ENCODE measurements around the gene PADI6.

PADI6 gene

GRCh38 chr1:17381161-17381560, 9.2 kb downstream of the PADI6 start:
- Histone ChIP-seq H3K4me3 (ENCODE audit: low read length) (no peak overlapping the region), H3K4me1 (ENCODE audit: control insufficient read depth, insufficient read depth, low read length) (no peaks in the 10 kb centered on the region), H3K9ac (ENCODE audit: low read depth, low read length) (no peak overlapping the region), H3K4me2 (ENCODE audit: low read length) (no peak overlapping the region), H3K27me3 (ENCODE audit: control insufficient read depth, insufficient read depth, low read length) (peaks cover 71% of the 10 kb centered on the region), H3K9me3 (replicated peaks; ENCODE audit: low read length) (no peaks in the 10 kb centered on the region), H3K36me3 (ENCODE audit: insufficient read depth, low read length) (no peaks in the 10 kb centered on the region)

GRCh38 chr1:17392199-17392740, 20.3 kb downstream of the PADI6 start:
- H3K4me3 ChIP-seq (ENCODE audit: low read length) = no peak overlapping the region
- H3K9me3 ChIP-seq (replicated peaks; ENCODE audit: low read length) = no peaks in the 10 kb centered on the region
- H3K4me2 ChIP-seq (ENCODE audit: low read length) = no peak overlapping the region
- no peak overlapping the region for H3K9ac ChIP-seq (ENCODE audit: low read depth, low read length)
- H3K4me1 ChIP-seq (ENCODE audit: control insufficient read depth, insufficient read depth, low read length) = no peaks in the 10 kb centered on the region
- peaks cover 56% of the 10 kb centered on the region for H3K27me3 ChIP-seq (ENCODE audit: control insufficient read depth, insufficient read depth, low read length)
- no peaks in the 10 kb centered on the region for H3K36me3 ChIP-seq (ENCODE audit: insufficient read depth, low read length)

GRCh38 chr1:17393230-17393629, 21.2 kb downstream of the PADI6 start:
- Histone ChIP-seq H3K9me3 (replicated peaks; ENCODE audit: low read length) (no peaks in the 10 kb centered on the region), H3K9ac (ENCODE audit: low read depth, low read length) (no peak overlapping the region), H3K4me2 (ENCODE audit: low read length) (no peak overlapping the region), H3K36me3 (ENCODE audit: insufficient read depth, low read length) (no peaks in the 10 kb centered on the region), H3K27me3 (ENCODE audit: control insufficient read depth, insufficient read depth, low read length) (peaks cover 49% of the 10 kb centered on the region), H3K4me1 (ENCODE audit: control insufficient read depth, insufficient read depth, low read length) (no peaks in the 10 kb centered on the region), H3K4me3 (ENCODE audit: low read length) (no peak overlapping the region)

- H3K9ac ChIP-seq (ENCODE audit: low read depth, low read length) = no peak overlapping the region
- H3K4me3 ChIP-seq (ENCODE audit: low read length) = no peak overlapping the region
- H3K27me3 ChIP-seq (ENCODE audit: control insufficient read depth, insufficient read depth, low read length) = peaks cover 21% of the 10 kb centered on the region
- H3K9me3 ChIP-seq (replicated peaks; ENCODE audit: low read length) = no peaks in the 10 kb centered on the region
- no peak overlapping the region for H3K4me2 ChIP-seq (ENCODE audit: low read length)
- no peaks in the 10 kb centered on the region for H3K4me1 ChIP-seq (ENCODE audit: control insufficient read depth, insufficient read depth, low read length)
- no peaks in the 10 kb centered on the region for H3K36me3 ChIP-seq (ENCODE audit: insufficient read depth, low read length)
Measured at GRCh38 chr1:17397910-17398695, 26.1 kb downstream of the PADI6 start.

GRCh38 chr1:17400725-17401341, 28.8 kb downstream of the PADI6 start:
- H3K9me3 ChIP-seq (replicated peaks; ENCODE audit: low read length) = no peaks in the 10 kb centered on the region
- peaks cover 2% of the 10 kb centered on the region for H3K36me3 ChIP-seq (ENCODE audit: insufficient read depth, low read length)
- H3K4me3 ChIP-seq (ENCODE audit: low read length) = no peak overlapping the region
- H3K9ac ChIP-seq (ENCODE audit: low read depth, low read length) = no peak overlapping the region
- no peak overlapping the region for H3K4me2 ChIP-seq (ENCODE audit: low read length)
- H3K4me1 ChIP-seq (ENCODE audit: control insufficient read depth, insufficient read depth, low read length) = no peaks in the 10 kb centered on the region
- peaks cover 10% of the 10 kb centered on the region for H3K27me3 ChIP-seq (ENCODE audit: control insufficient read depth, insufficient read depth, low read length)

- H3K4me2 ChIP-seq (ENCODE audit: low read length) = no peak overlapping the region
- peaks cover 5% of the 10 kb centered on the region for H3K27me3 ChIP-seq (ENCODE audit: control insufficient read depth, insufficient read depth, low read length)
- H3K9ac ChIP-seq (ENCODE audit: low read depth, low read length) = no peak overlapping the region
- H3K36me3 ChIP-seq (ENCODE audit: insufficient read depth, low read length) = peaks cover 4% of the 10 kb centered on the region
- no peaks in the 10 kb centered on the region for H3K9me3 ChIP-seq (replicated peaks; ENCODE audit: low read length)
- H3K4me3 ChIP-seq (ENCODE audit: low read length) = no peak overlapping the region
- no peaks in the 10 kb centered on the region for H3K4me1 ChIP-seq (ENCODE audit: control insufficient read depth, insufficient read depth, low read length)
Measured at GRCh38 chr1:17401841-17402240, 29.8 kb downstream of the PADI6 start.

- Histone ChIP-seq H3K9ac (ENCODE audit: low read depth, low read length) (no peak overlapping the region), H3K4me1 (ENCODE audit: control insufficient read depth, insufficient read depth, low read length) (no peaks in the 10 kb centered on the region), H3K27me3 (ENCODE audit: control insufficient read depth, insufficient read depth, low read length) (no peaks in the 10 kb centered on the region), H3K9me3 (replicated peaks; ENCODE audit: low read length) (no peaks in the 10 kb centered on the region), H3K4me3 (ENCODE audit: low read length) (no peak overlapping the region), H3K4me2 (ENCODE audit: low read length) (no peak overlapping the region), H3K36me3 (ENCODE audit: insufficient read depth, low read length) (peaks cover 8% of the 10 kb centered on the region)
Measured at GRCh38 chr1:17403081-17403480, 31.1 kb downstream of the PADI6 start.

- Histone ChIP-seq H3K9ac (ENCODE audit: low read depth, low read length) (no peak overlapping the region), H3K27me3 (ENCODE audit: control insufficient read depth, insufficient read depth, low read length) (no peaks in the 10 kb centered on the region), H3K4me3 (ENCODE audit: low read length) (no peak overlapping the region), H3K4me2 (ENCODE audit: low read length) (no peak overlapping the region), H3K36me3 (ENCODE audit: insufficient read depth, low read length) (peaks cover 18% of the 10 kb centered on the region), H3K9me3 (replicated peaks; ENCODE audit: low read length) (no peaks in the 10 kb centered on the region), H3K4me1 (ENCODE audit: control insufficient read depth, insufficient read depth, low read length) (no peaks in the 10 kb centered on the region)
Measured at GRCh38 chr1:17404034-17404684, 32.2 kb downstream of the PADI6 start.

- no peak overlapping the region for H3K4me3 ChIP-seq (ENCODE audit: low read length)
- H3K27me3 ChIP-seq (ENCODE audit: control insufficient read depth, insufficient read depth, low read length) = no peaks in the 10 kb centered on the region
- H3K4me1 ChIP-seq (ENCODE audit: control insufficient read depth, insufficient read depth, low read length) = no peaks in the 10 kb centered on the region
- H3K9me3 ChIP-seq (replicated peaks; ENCODE audit: low read length) = no peaks in the 10 kb centered on the region
- peaks cover 24% of the 10 kb centered on the region for H3K36me3 ChIP-seq (ENCODE audit: insufficient read depth, low read length)
- H3K9ac ChIP-seq (ENCODE audit: low read depth, low read length) = no peak overlapping the region
- H3K4me2 ChIP-seq (ENCODE audit: low read length) = no peak overlapping the region
Measured at GRCh38 chr1:17404820-17405219, 32.8 kb downstream of the PADI6 start.

- Histone ChIP-seq H3K4me1 (ENCODE audit: control insufficient read depth, insufficient read depth, low read length) (no peaks in the 10 kb centered on the region), H3K9me3 (replicated peaks; ENCODE audit: low read length) (no peaks in the 10 kb centered on the region), H3K4me3 (ENCODE audit: low read length) (no peak overlapping the region), H3K27me3 (ENCODE audit: control insufficient read depth, insufficient read depth, low read length) (no peaks in the 10 kb centered on the region), H3K36me3 (ENCODE audit: insufficient read depth, low read length) (peaks cover 37% of the 10 kb centered on the region), H3K9ac (ENCODE audit: low read depth, low read length) (no peak overlapping the region), H3K4me2 (ENCODE audit: low read length) (no peak overlapping the region)
Measured at GRCh38 chr1:17405898-17406759, 34.1 kb downstream of the PADI6 start.
